ENCODE measurements around the gene SHISA4.
"Not testable (repeated sequence)": the region's sequence is repeated elsewhere in the genome, so short reads cannot be mapped to it uniquely, and the experiment has no call there.

Gene SHISA4

GRCh38 chr1:201898240-201898894 is 9.7 kb downstream of the SHISA4 start:
- no peak for DNase-seq (ENCODE audit: low read depth in 1 of 2, low spot score in 1 of 2)

- DNase-seq (ENCODE audit: low read depth in 1 of 2, low spot score in 1 of 2): no peak
Observed at GRCh38 chr1:201898992-201899391, 10.3 kb downstream of the SHISA4 start.

DNA sequence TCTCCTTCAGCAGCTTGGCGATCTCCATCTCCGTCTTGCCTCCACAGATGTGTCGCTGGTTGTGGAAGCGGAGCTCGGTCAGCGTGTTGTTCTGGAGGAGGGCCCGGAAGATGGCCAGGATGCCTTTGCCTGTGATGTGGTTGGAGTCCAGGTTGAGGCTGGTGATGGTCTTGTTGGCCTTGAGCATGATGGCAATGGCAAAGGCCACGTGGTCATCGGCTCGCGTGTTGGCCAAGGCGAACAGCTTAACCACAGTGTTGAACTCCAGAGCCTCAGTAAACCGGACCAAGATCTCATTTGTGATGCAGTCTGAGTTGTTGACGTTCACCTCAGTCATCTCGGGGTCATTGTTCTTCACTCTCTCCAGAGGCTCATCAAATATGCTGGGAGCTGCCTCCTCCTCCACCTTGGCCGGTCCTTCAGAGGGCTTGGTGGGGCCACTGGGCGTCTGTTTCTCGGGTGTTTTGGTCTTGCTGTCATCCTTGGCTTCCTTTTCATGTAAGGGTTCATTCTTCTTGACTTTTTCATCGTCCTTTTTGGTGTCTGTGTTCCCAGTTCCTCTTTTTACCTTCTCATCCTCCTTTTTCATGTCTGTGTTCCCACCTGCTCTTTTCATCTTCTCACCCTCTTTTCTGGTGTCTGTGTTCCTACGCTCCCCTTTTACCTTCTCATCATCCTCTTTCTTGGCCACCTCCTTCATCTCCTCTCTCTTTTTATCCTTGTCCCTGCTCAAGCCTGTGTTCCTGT is 11.2 kb downstream of the SHISA4 start:
- no peak for DNase-seq (ENCODE audit: low read depth in 1 of 2, low spot score in 1 of 2)

DNA sequence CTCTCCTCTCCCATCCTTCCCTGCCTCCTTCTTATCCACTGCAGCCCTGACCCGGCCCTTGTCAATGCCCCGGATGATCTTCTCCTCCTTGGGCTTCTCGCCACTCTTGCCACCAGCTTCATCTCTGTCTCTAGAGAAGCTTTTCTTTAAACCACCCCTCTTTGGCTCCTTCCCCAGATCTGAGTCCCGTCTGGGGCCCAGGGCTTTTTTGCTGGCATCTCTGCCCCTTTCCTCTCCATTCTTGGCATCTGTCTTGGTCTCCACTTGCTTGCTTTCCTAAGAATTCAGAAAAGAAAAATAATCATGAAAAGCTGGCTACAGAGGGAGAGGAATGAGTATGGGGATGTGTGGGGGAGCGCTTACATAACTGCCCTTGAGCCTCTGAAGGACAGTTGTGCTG is 11.8 kb downstream of the SHISA4 start:
- DNase-seq (ENCODE audit: low read depth in 1 of 2, low spot score in 1 of 2): no peak

GRCh38 chr1:201901036-201901435 is 12.3 kb downstream of the SHISA4 start:
- not testable (repeated sequence) for DNase-seq (ENCODE audit: low read depth in 1 of 2, low spot score in 1 of 2)

DNA sequence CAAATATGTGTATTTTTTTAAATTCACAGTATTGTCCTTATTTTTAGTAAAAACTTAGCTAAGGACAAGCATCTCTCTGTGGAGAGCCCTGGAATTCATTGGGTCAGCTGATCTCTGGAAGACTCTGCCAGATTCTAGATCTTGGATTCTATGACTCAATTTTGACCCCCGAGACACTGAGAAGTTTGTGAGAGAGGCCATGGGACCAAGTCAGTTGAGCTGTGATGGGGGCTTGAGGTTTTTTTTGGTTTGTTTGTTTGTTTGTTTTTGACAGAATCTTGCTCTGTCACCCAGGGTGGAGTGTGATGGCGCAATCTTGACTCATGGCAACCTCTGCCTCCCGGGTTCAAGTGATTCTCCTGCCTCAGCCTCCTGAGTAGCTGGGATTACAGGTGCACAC is 13.5 kb downstream of the SHISA4 start:
- DNase-seq (ENCODE audit: low read depth in 1 of 2, low spot score in 1 of 2): no peak

DNA sequence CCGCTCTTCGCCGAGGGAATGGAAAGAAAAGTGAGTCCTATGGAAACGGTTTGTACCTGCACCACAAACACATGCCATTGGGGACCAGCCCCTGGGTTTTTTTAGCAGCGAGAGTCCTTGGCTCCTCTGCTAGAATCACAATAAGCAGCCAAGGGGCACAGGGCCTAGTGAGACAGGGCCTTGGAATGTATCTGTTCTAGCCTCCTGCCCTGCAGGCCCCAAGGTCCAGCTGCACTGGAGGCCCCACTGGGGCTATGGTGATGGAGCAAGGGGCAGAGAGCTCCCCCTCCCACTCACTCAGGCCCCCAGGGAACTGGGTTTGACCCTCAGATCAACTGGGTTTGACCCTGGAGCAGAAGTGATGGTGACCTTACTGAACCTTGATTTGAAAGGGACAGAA is 14.4 kb downstream of the SHISA4 start:
- no peak for DNase-seq (ENCODE audit: low read depth in 1 of 2, low spot score in 1 of 2)

DNA sequence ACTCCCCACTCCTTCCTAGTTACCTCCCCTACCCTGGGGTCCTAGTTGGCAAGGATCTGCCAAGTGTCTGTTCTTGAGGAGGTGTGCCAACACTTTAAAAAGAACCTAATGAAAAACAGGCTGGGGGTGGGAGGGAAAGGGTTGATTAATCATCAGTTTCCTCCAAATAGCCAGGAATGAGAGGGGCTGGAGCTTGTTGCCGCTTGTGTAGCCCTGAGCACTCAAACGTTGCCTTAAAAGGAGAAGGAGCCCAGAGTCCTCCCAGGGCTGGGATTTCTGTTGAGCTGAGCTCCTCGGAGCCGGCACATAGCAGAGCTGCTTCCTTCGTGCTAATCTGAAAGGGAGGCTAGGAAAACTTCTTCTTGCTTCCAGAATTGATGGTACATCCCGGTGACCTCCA is 15.9 kb downstream of the SHISA4 start:
- DNase-seq (ENCODE audit: low read depth in 1 of 2, low spot score in 1 of 2): no peak

DNA sequence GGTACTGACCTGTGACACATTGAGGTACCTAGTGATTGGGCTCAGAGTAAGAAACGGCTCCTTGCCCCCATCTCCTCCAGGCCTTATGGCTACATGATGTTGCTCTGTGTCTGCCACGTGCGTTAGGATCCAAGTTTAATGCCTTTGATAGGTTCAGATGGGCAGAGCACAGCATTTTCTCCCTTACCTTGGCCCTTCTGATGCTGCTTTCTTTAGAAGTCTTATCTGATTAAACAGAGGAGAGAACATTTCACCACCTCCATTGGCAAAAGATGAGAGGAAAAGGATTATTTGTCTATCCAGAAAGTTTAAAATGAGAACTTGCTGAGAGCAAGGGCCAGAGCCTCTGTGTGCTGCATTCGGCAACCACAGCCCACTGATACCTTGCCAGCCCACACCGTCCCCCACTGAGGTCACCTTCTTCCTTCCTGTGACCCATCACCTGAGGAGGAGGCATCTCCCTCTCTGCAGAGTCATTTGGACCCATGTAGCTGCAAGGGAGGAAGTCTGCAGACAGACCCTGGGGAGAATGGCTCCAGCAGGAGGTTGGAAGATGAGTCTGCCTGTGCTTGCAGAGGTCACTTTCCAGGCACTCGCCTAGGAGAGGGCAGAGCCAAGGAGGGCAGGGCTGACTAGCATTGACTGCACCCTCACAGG is 16.7 kb downstream of the SHISA4 start:
- no peak for DNase-seq (ENCODE audit: low read depth in 1 of 2, low spot score in 1 of 2)

DNA sequence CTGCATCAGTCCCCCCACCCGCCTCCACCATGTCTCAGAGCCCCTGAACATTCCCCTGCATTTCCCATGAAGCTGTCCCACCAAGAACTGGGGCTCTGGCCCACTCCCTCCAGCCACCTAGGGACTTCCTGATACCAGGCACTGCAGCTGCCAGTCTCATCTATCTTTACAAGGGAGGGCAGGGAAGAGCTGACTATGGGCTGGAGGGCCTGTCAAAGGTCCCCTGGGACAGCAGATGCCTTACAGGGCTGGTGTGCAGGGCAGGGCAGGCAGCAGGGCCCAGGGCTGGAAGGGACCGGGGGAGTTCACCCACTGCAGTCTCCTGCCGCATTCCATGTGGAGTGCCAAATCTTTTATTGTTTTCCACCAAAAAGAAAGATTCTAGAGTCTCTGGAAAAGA is 17.6 kb downstream of the SHISA4 start:
- DNase-seq (ENCODE audit: low read depth in 1 of 2, low spot score in 1 of 2): no peak

- no peak for DNase-seq (ENCODE audit: low read depth in 1 of 2, low spot score in 1 of 2)
Observed at GRCh38 chr1:201907621-201908020, 18.9 kb downstream of the SHISA4 start.

- no peak for DNase-seq (ENCODE audit: low read depth in 1 of 2, low spot score in 1 of 2)
Observed at GRCh38 chr1:201911826-201912571, 23.3 kb downstream of the SHISA4 start.

DNA sequence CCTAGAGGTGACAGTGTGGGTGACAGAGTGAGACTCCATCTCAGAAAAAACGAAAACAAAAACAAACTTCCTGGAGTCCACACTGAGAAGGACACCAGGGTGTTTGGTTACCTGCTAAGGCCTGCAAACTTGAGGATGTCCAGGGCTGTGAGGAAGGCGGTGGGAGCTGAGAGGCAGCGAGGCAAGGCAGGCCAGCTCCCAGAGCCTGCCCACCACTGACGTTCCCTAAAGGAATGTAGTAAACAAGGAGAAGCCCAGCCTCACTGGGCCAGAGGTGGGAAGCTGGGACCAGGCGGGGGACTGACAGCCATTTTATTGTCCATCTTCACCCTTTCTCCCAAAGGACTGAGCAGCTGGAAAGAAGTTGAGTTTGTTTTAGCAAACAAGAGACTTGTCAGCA is 24.1 kb downstream of the SHISA4 start:
- no peak for DNase-seq (ENCODE audit: low read depth in 1 of 2, low spot score in 1 of 2)

GRCh38 chr1:201914456-201915235 is 25.9 kb downstream of the SHISA4 start:
- DNase-seq (ENCODE audit: low read depth in 1 of 2, low spot score in 1 of 2): no peak

DNA sequence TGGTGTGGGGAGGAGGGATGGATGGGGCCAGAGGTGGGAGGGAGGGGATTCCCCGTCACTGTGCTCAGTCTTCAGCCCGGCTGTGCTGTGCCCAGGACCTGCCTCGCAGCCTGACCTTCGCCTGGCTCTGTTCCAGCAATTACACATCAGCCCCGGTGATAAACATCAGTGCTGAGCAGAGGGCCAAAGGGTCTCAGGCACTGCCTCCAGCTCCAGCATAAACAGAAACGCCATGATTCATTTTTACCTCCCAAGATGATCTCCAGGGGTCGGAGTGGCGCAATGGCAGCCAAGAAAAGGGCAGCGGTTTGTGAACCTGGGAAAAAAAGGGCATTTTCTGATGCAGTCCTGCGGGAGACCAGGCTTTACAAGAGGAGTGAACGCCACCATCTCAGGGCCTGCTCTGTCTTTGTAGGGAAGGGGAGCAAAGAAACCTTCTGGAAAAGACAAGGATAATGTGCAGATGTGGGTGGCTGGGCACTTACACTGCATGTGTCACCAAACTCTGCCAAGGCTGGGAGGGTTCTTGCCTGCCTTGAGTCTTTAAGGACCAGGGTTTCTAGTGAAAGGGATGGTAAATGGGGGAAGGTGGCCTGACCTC is 28.1 kb downstream of the SHISA4 start:
- DNase-seq (ENCODE audit: low read depth in 1 of 2, low spot score in 1 of 2): no peak

GRCh38 chr1:201917362-201918033 is 28.8 kb downstream of the SHISA4 start:
- no peak for DNase-seq (ENCODE audit: low read depth in 1 of 2, low spot score in 1 of 2)

DNA sequence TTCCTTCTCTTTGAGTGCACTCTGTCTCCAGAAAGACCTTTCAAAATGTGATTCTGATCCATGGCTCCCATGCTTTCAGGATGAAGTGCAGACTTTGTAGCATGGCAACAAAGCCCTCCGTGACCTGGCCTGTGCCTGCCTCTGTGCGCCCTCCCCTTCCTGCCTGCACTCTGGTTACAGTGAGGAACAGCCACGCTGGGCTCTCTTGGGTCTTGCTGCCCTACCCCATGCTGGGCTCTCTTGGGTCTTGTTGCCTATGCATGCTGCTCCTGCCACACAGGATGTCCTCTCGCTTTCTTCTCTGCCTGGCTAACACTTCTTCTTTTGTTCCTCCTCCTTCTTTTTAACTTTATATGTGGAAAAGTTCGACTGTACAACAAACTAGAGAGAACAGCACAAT is 29.6 kb downstream of the SHISA4 start:
- DNase-seq (ENCODE audit: low read depth in 1 of 2, low spot score in 1 of 2): no peak

- no peak for DNase-seq (ENCODE audit: low read depth in 1 of 2, low spot score in 1 of 2)
Observed at GRCh38 chr1:201921952-201922558, 33.4 kb downstream of the SHISA4 start.

DNA sequence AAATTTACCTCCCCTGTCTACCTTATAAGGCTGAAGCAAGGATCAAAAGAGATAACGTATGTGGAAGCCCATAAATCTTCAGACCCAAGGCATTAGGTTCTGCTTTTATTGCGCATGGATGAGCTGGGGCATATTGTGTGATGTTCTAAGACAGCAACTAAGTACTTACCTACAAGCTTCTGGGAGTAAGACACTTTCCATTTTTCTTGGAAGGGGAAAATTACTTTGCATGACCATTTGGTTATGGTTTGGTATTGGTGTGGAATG is 36.5 kb downstream of the SHISA4 start:
- no peak for DNase-seq (ENCODE audit: low read depth in 1 of 2, low spot score in 1 of 2)
